K562 (cell line): ENCODE results near the gene SBK1. TPM values are rescaled to one million over a fixed set of nuclear protein-coding genes. Genes with fewer than 3 reads are reported as not detected.

Experiments used
- polyA plus RNA-seq, 8 experiments: library from polyadenylated mRNA; depleted of rRNA in 4 of 8; stranded (reverse) in 5 of 8; unstranded in 3 of 8; fragments of >200 nt; fragmentation: Nextera tagmentation in 2 of 8; fragmentation: Illumina TruSeq in 1 of 8; extraction: Ambion mirVana in 2 of 8; extraction: Trizol in 1 of 8; gene quantifications; 2 replicates each; pipeline versions ENCODE4 v1.2.1 to v1.2.3, GENCODE V29; 2011 to 2014; ENCODE audit warnings: inconsistent platforms in 1 of 8, missing spikeins in 1 of 8
- total RNA-seq, 7 experiments: library from RNA; depleted of rRNA in 6 of 7; stranded (reverse); fragments of >200 nt in 6 of 7; fragmentation: Illumina TruSeq in 2 of 7; extraction: Trizol in 2 of 7; gene quantifications; 2 replicates each; pipeline versions ENCODE4 v1.2.1 to v1.2.3, GENCODE V29; 2011 to 2021; ENCODE audit warnings: low replicate concordance in 1 of 7
- TF ChIP-seq, protein P1 (sequence below), 2 experiments: fragments of 450-650 bp in 1 of 2; IDR thresholded peaks; 2 replicates each; pipeline ENCODE4 v1.6.1; 2011 to 2017; ENCODE audit warnings: low read depth in 2 of 2, antibody characterized with exemption in 1 of 2, borderline replicate concordance in 1 of 2, low read length in 1 of 2, mild to moderate bottlenecking in 1 of 2, mixed read lengths in 1 of 2; ENCODE audit not compliant: control insufficient read depth in 1 of 2
- TF ChIP-seq, protein P2 (sequence below), 2 experiments: fragments of 150-350 bp in 1 of 2; IDR thresholded peaks; 2 replicates each; pipeline ENCODE4 v1.6.1; 2012 to 2016; ENCODE audit warnings: low read depth in 2 of 2, low read length in 2 of 2, mild to moderate bottlenecking in 1 of 2, moderate library complexity in 1 of 2

The SBK1 gene
- total and polyA plus RNA-seq, 9 of the 15 experiments (the other 6 are each of a cell fraction or from before 2014, with no cell fraction given): 0.01 to 0.07 (median 0.03) TPM; not detected in 6

DNA sequence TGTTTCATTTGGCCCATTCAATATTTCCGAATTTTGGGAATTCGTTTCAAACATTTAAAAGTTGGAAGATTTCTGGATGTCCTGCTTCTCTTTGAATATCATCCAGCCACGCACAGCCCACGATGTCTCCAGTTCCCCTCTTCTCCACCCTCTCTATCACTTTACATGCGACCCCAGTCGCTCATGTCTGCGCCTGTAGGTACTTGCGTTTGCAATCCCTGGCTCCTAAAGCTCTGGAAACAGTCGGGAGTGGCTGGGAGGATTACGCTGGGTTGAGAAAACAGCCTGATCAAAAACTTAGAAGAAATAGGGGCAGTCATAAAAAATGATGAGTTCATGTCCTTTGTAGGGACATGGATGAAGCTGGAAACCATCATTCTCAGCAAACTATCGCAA, 1.5 kb upstream of the SBK1 start (continued):
- TF ChIP-seq, protein P1, sequence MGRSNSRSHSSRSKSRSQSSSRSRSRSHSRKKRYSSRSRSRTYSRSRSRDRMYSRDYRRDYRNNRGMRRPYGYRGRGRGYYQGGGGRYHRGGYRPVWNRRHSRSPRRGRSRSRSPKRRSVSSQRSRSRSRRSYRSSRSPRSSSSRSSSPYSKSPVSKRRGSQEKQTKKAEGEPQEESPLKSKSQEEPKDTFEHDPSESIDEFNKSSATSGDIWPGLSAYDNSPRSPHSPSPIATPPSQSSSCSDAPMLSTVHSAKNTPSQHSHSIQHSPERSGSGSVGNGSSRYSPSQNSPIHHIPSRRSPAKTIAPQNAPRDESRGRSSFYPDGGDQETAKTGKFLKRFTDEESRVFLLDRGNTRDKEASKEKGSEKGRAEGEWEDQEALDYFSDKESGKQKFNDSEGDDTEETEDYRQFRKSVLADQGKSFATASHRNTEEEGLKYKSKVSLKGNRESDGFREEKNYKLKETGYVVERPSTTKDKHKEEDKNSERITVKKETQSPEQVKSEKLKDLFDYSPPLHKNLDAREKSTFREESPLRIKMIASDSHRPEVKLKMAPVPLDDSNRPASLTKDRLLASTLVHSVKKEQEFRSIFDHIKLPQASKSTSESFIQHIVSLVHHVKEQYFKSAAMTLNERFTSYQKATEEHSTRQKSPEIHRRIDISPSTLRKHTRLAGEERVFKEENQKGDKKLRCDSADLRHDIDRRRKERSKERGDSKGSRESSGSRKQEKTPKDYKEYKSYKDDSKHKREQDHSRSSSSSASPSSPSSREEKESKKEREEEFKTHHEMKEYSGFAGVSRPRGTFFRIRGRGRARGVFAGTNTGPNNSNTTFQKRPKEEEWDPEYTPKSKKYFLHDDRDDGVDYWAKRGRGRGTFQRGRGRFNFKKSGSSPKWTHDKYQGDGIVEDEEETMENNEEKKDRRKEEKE (IDR thresholded peaks at IDR 0.05; ENCODE audit: borderline replicate concordance in 1 of 2, control insufficient read depth in 1 of 2, low read depth in 2 of 2, low read length in 1 of 2): no peak
- TF ChIP-seq, protein P2, sequence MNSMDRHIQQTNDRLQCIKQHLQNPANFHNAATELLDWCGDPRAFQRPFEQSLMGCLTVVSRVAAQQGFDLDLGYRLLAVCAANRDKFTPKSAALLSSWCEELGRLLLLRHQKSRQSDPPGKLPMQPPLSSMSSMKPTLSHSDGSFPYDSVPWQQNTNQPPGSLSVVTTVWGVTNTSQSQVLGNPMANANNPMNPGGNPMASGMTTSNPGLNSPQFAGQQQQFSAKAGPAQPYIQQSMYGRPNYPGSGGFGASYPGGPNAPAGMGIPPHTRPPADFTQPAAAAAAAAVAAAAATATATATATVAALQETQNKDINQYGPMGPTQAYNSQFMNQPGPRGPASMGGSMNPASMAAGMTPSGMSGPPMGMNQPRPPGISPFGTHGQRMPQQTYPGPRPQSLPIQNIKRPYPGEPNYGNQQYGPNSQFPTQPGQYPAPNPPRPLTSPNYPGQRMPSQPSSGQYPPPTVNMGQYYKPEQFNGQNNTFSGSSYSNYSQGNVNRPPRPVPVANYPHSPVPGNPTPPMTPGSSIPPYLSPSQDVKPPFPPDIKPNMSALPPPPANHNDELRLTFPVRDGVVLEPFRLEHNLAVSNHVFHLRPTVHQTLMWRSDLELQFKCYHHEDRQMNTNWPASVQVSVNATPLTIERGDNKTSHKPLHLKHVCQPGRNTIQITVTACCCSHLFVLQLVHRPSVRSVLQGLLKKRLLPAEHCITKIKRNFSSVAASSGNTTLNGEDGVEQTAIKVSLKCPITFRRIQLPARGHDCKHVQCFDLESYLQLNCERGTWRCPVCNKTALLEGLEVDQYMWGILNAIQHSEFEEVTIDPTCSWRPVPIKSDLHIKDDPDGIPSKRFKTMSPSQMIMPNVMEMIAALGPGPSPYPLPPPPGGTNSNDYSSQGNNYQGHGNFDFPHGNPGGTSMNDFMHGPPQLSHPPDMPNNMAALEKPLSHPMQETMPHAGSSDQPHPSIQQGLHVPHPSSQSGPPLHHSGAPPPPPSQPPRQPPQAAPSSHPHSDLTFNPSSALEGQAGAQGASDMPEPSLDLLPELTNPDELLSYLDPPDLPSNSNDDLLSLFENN (IDR thresholded peaks at IDR 0.05; ENCODE audit: low read depth in 2 of 2, low read length in 2 of 2): no peak
